ENCODE results near the gene CBR1.

GRCh38 chr21:36063375-36064084 is 6.3 kb upstream of the CBR1 start:
- TF ChIP-seq CTCF (IDR thresholded peaks at IDR 0.05; ENCODE audit: insufficient read depth, low read depth, low read length) (no peak), EZH2 (IDR thresholded peaks at IDR 0.05; ENCODE audit: insufficient read depth, low read length) (no peak)

All from astrocyte (in vitro differentiated cells and primary cell).